ENCODE measurements around the gene NOTCH3.

NOTCH3 gene

DNA sequence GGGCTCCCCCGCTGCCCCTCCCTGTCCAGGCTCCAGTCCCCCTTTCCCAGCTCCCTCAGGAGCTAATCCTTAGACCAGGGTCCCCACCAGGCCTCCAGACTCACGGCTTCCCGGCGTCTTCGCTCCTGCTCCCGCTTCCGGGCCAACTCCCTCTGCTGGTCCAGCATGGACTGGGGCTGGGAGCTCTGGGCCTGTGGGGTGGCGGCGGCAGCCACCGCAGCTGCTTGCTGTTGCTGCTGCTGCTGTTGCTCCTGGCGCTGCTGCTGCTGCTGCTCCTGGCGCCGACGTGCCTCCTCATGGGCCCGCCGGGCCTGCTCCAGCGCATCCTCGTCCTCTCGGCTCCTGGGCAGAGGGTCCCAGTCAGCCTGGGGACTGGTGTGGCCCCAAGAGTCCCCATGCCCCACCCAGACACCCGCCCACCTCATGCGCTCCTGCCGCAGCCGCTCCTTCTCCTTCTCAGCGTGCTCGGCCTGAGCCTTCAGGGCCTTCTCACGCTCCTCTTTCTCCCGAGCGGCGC lies 37.9 kb upstream of the NOTCH3 start:
- H3K36me3 ChIP-seq (replicated peaks in 1 of 2; ENCODE audit: control insufficient read depth in 2 of 2, insufficient read depth in 2 of 2, low read length in 2 of 2), result peaks cover 62 to 91% of the 10 kb centered on the region in 2 donors
- H2AFZ ChIP-seq (ENCODE audit: low read length), result no peak overlapping the region
- H3K4me2 ChIP-seq (ENCODE audit: insufficient read depth, low read length, poor library complexity, severe bottlenecking), result no peak overlapping the region
- H2BK12ac ChIP-seq (ENCODE audit: low read length), result no peak overlapping the region
- H4K91ac ChIP-seq (ENCODE audit: low read depth, low read length, poor library complexity), result peak overlapping the region; percentile 88
- no peak overlapping the region for H4K8ac ChIP-seq (ENCODE audit: low read depth, low read length)
- H2BK15ac ChIP-seq (ENCODE audit: low read length), result no peak overlapping the region
- peak overlapping the region; percentile 52 for H3K23ac ChIP-seq (ENCODE audit: low read depth, low read length, poor library complexity)
- H3K27me3 ChIP-seq (ENCODE audit: control insufficient read depth in 3 of 3, insufficient read depth in 3 of 3, low read depth in 1 of 3, low read length in 3 of 3), result no peaks in the 10 kb centered on the region
- H3K79me1 ChIP-seq (ENCODE audit: low read depth, low read length), result peaks cover 4% of the 10 kb centered on the region
- no peak overlapping the region for H3K27ac ChIP-seq (replicated peaks; ENCODE audit: low read length)
- WGBS, 2 donors (ENCODE audit: extremely low coverage in 2 of 2, insufficient read length in 2 of 2, insufficient replicate concordance in 1 of 2), result no CpG with 5 or more reads among the region's 29 CpGs
- H3K4me1 ChIP-seq (ENCODE audit: control insufficient read depth in 2 of 2, insufficient read depth in 1 of 2, low read depth in 1 of 2, low read length in 2 of 2), result no peaks in the 10 kb centered on the region
- peaks cover 0 to 2% of the 10 kb centered on the region in 2 donors for H3K9me3 ChIP-seq (replicated peaks in 1 of 2; ENCODE audit: control insufficient read depth in 2 of 2, insufficient read depth in 1 of 2, low read depth in 1 of 2, low read length in 2 of 2)
- no peak overlapping the region for H2BK120ac ChIP-seq (ENCODE audit: low read depth, low read length)
- no peak overlapping the region for H3K18ac ChIP-seq (ENCODE audit: low read length)
- H2AK5ac ChIP-seq (ENCODE audit: low read depth, low read length), result no peak overlapping the region
- no peak overlapping the region for H2BK5ac ChIP-seq (ENCODE audit: low read length)
- peak overlapping the region; percentile 54 for H3K9ac ChIP-seq (ENCODE audit: low read depth, low read length, poor library complexity)
- no peak overlapping the region for H3K4me3 ChIP-seq (ENCODE audit: low read length in 2 of 2)
- no peak for DNase-seq (ENCODE audit: low spot score)
- no peak overlapping the region for H3K4ac ChIP-seq (ENCODE audit: low read length)
- H3K14ac ChIP-seq (ENCODE audit: low read length), result no peak overlapping the region

DNA sequence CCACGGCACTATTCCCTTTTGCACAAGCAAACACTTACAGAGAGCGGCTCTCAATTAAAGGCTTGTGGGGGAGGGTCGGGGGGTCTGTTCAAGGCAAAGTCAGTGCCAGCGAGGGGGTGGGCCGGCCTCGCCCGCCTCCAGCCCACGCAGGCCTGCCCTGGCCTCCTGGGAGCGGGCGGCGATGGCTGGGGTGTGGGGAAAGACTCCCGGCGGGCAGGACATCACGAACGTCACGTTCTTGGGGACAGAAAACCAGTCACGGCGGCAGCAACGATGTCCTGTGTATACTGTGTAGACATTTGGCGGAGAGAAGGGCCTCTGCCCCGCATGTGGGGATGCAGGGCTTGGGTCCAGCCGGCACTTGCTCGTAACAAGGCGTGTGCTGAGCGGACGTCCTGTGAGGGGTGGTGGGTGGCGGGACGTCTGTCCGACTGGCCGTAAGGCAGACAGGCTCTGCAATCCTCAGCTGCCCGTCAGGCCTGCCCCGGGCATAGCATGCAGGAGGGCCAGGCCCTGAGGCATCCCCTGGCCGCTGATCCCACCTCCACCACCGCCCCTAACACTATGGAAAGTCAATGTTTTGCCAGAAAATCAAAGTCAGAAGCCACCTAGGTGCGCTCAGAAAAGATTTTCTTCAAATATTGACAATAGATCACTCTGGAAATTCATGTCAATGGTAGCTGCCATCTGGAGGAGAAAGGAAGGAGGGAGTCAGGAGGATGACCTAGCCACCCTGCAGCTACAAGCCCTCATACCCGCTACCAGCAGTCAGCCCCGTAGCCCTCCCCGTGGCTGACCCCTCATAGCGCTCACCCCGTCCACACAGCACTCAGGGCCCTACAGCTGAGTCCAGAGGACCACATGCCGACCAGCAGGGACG lies 37.2 kb upstream of the NOTCH3 start:
- H3K4me2 ChIP-seq (ENCODE audit: insufficient read depth, low read length, poor library complexity, severe bottlenecking), result no peak overlapping the region
- no peak overlapping the region for H3K4ac ChIP-seq (ENCODE audit: low read length)
- no peak overlapping the region for H2AFZ ChIP-seq (ENCODE audit: low read length)
- peaks cover 4% of the 10 kb centered on the region for H3K79me1 ChIP-seq (ENCODE audit: low read depth, low read length)
- no peak overlapping the region for H3K4me3 ChIP-seq (ENCODE audit: low read length in 2 of 2)
- H3K14ac ChIP-seq (ENCODE audit: low read length), result no peak overlapping the region
- no peak overlapping the region for H2BK15ac ChIP-seq (ENCODE audit: low read length)
- WGBS, 2 donors (ENCODE audit: extremely low coverage in 2 of 2, insufficient read length in 2 of 2, insufficient replicate concordance in 1 of 2), result no CpG with 5 or more reads among the region's 42 CpGs
- H2AK5ac ChIP-seq (ENCODE audit: low read depth, low read length), result no peak overlapping the region
- peaks cover 0 to 2% of the 10 kb centered on the region in 2 donors for H3K9me3 ChIP-seq (replicated peaks in 1 of 2; ENCODE audit: control insufficient read depth in 2 of 2, insufficient read depth in 1 of 2, low read depth in 1 of 2, low read length in 2 of 2)
- no peak overlapping the region for H3K18ac ChIP-seq (ENCODE audit: low read length)
- no peak overlapping the region for H2BK5ac ChIP-seq (ENCODE audit: low read length)
- H3K23ac ChIP-seq (ENCODE audit: low read depth, low read length, poor library complexity), result no peak overlapping the region
- no peak overlapping the region for H4K91ac ChIP-seq (ENCODE audit: low read depth, low read length, poor library complexity)
- H2BK12ac ChIP-seq (ENCODE audit: low read length), result no peak overlapping the region
- peaks cover 58 to 85% of the 10 kb centered on the region in 2 donors for H3K36me3 ChIP-seq (replicated peaks in 1 of 2; ENCODE audit: control insufficient read depth in 2 of 2, insufficient read depth in 2 of 2, low read length in 2 of 2)
- no peak overlapping the region for H4K8ac ChIP-seq (ENCODE audit: low read depth, low read length)
- no peak overlapping the region for H3K27ac ChIP-seq (replicated peaks; ENCODE audit: low read length)
- H3K27me3 ChIP-seq (ENCODE audit: control insufficient read depth in 3 of 3, insufficient read depth in 3 of 3, low read depth in 1 of 3, low read length in 3 of 3), result peaks cover 0 to 3% (median 0%) of the 10 kb centered on the region in 3 experiments
- peak overlapping the region; percentile 50 for H3K9ac ChIP-seq (ENCODE audit: low read depth, low read length, poor library complexity)
- H2BK120ac ChIP-seq (ENCODE audit: low read depth, low read length), result no peak overlapping the region
- peaks cover 0 to 2% of the 10 kb centered on the region in 2 donors for H3K4me1 ChIP-seq (ENCODE audit: control insufficient read depth in 2 of 2, insufficient read depth in 1 of 2, low read depth in 1 of 2, low read length in 2 of 2)
- no peak for DNase-seq (ENCODE audit: low spot score)

DNA sequence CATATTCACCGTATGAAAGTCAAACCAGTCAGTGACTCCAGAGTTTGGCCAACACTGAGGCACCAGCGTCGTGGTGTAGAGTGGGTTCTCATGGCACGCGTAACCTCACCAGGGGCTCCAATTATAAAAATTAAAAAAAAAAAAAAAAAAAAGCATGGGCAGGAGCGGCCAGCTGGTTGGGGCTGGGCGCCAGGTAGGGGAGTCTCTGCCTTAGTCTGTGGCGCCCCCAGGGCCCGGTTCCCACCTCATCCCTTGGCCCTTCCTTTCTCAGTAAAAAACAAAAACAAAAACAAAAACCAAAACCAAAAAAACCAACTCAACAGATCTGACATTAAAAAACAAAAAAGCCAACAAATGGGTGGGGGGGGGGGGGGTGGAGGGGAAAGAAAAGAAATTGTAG lies 36.1 kb upstream of the NOTCH3 start:
- Histone ChIP-seq H2AK5ac (ENCODE audit: low read depth, low read length) (no peak overlapping the region), H2BK12ac (ENCODE audit: low read length) (no peak overlapping the region), H3K9ac (ENCODE audit: low read depth, low read length, poor library complexity) (no peak overlapping the region), H3K4me2 (ENCODE audit: insufficient read depth, low read length, poor library complexity, severe bottlenecking) (no peak overlapping the region), H3K36me3 (replicated peaks in 1 of 2; ENCODE audit: control insufficient read depth in 2 of 2, insufficient read depth in 2 of 2, low read length in 2 of 2) (peaks cover 49 to 75% of the 10 kb centered on the region in 2 donors), H3K9me3 (replicated peaks in 1 of 2; ENCODE audit: control insufficient read depth in 2 of 2, insufficient read depth in 1 of 2, low read depth in 1 of 2, low read length in 2 of 2) (no peaks in the 10 kb centered on the region), H3K27me3 (ENCODE audit: control insufficient read depth in 3 of 3, insufficient read depth in 3 of 3, low read depth in 1 of 3, low read length in 3 of 3) (peaks cover 0 to 11% (median 3%) of the 10 kb centered on the region in 3 experiments), H3K14ac (ENCODE audit: low read length) (no peak overlapping the region), H2BK120ac (ENCODE audit: low read depth, low read length) (no peak overlapping the region), H3K4ac (ENCODE audit: low read length) (no peak overlapping the region), H3K4me3 (ENCODE audit: low read length in 2 of 2) (no peak overlapping the region), H3K18ac (ENCODE audit: low read length) (no peak overlapping the region), H4K91ac (ENCODE audit: low read depth, low read length, poor library complexity) (no peak overlapping the region), H2BK15ac (ENCODE audit: low read length) (no peak overlapping the region), H2AFZ (ENCODE audit: low read length) (no peak overlapping the region), H3K23ac (ENCODE audit: low read depth, low read length, poor library complexity) (no peak overlapping the region), H3K27ac (replicated peaks; ENCODE audit: low read length) (no peak overlapping the region), H2BK5ac (ENCODE audit: low read length) (no peak overlapping the region), H4K8ac (ENCODE audit: low read depth, low read length) (no peak overlapping the region), H3K4me1 (ENCODE audit: control insufficient read depth in 2 of 2, insufficient read depth in 1 of 2, low read depth in 1 of 2, low read length in 2 of 2) (peaks cover 0 to 6% of the 10 kb centered on the region in 2 donors), H3K79me1 (ENCODE audit: low read depth, low read length) (peaks cover 2% of the 10 kb centered on the region)
- WGBS, 2 donors (ENCODE audit: extremely low coverage in 2 of 2, insufficient read length in 2 of 2, insufficient replicate concordance in 1 of 2), result no CpG with 5 or more reads among the region's 9 CpGs
- no peak for DNase-seq (ENCODE audit: low spot score)

GRCh38 chr19:15235781-15236180 lies 35.0 kb upstream of the NOTCH3 start:
- no peak overlapping the region for H4K91ac ChIP-seq (ENCODE audit: low read depth, low read length, poor library complexity)
- H3K4me3 ChIP-seq (ENCODE audit: low read length in 2 of 2), result no peak overlapping the region
- H3K79me1 ChIP-seq (ENCODE audit: low read depth, low read length), result peaks cover 2% of the 10 kb centered on the region
- H2BK5ac ChIP-seq (ENCODE audit: low read length), result no peak overlapping the region
- peaks cover 41 to 64% of the 10 kb centered on the region in 2 donors for H3K36me3 ChIP-seq (replicated peaks in 1 of 2; ENCODE audit: control insufficient read depth in 2 of 2, insufficient read depth in 2 of 2, low read length in 2 of 2)
- no peak overlapping the region for H3K14ac ChIP-seq (ENCODE audit: low read length)
- no peak overlapping the region for H2AFZ ChIP-seq (ENCODE audit: low read length)
- peaks cover 0 to 7% of the 10 kb centered on the region in 2 donors for H3K4me1 ChIP-seq (ENCODE audit: control insufficient read depth in 2 of 2, insufficient read depth in 1 of 2, low read depth in 1 of 2, low read length in 2 of 2)
- H3K27me3 ChIP-seq (ENCODE audit: control insufficient read depth in 3 of 3, insufficient read depth in 3 of 3, low read depth in 1 of 3, low read length in 3 of 3), result peaks cover 0 to 22% (median 3%) of the 10 kb centered on the region in 3 experiments
- no peak overlapping the region for H2BK120ac ChIP-seq (ENCODE audit: low read depth, low read length)
- H2AK5ac ChIP-seq (ENCODE audit: low read depth, low read length), result no peak overlapping the region
- H3K27ac ChIP-seq (replicated peaks; ENCODE audit: low read length), result no peak overlapping the region
- DNase-seq (ENCODE audit: low spot score), result no peak
- H2BK12ac ChIP-seq (ENCODE audit: low read length), result no peak overlapping the region
- peaks cover 0 to 2% of the 10 kb centered on the region in 2 donors for H3K9me3 ChIP-seq (replicated peaks in 1 of 2; ENCODE audit: control insufficient read depth in 2 of 2, insufficient read depth in 1 of 2, low read depth in 1 of 2, low read length in 2 of 2)
- no peak overlapping the region for H2BK15ac ChIP-seq (ENCODE audit: low read length)
- no peak overlapping the region for H3K23ac ChIP-seq (ENCODE audit: low read depth, low read length, poor library complexity)
- no peak overlapping the region for H3K4me2 ChIP-seq (ENCODE audit: insufficient read depth, low read length, poor library complexity, severe bottlenecking)
- H3K4ac ChIP-seq (ENCODE audit: low read length), result no peak overlapping the region
- no peak overlapping the region for H3K9ac ChIP-seq (ENCODE audit: low read depth, low read length, poor library complexity)
- no peak overlapping the region for H4K8ac ChIP-seq (ENCODE audit: low read depth, low read length)
- no peak overlapping the region for H3K18ac ChIP-seq (ENCODE audit: low read length)
- no CpG with 5 or more reads among the region's 2 CpGs for WGBS, 2 donors (ENCODE audit: extremely low coverage in 2 of 2, insufficient read length in 2 of 2, insufficient replicate concordance in 1 of 2)
